ENCODE data around the gene CD300C.

GRCh38 chr17:74530831-74531150, 15.1 kb downstream of the CD300C start:
- TF ChIP-seq ZNF747 (tag by site-specific recombination; IDR thresholded peaks at IDR 0.05) = no peak
- TF ChIP-seq REST (tag by site-specific recombination; IDR thresholded peaks at IDR 0.05) = no peak
- TF ChIP-seq CTCF (tag by site-specific recombination; IDR thresholded peaks at IDR 0.05) = no peak
- no peak for TF ChIP-seq ZNF274 (IDR thresholded peaks at IDR 0.05; ENCODE audit: low read length)
- no peak for TF ChIP-seq ZNF274 (tag by site-specific recombination; IDR thresholded peaks at IDR 0.05; ENCODE audit: borderline replicate concordance)
